Measurements from ENCODE around the gene ALDH4A1.

The ALDH4A1 gene

GRCh38 chr1:18866314-18866713 is 36.0 kb downstream of the ALDH4A1 start:
- no peak for DNase-seq
- H3K9me3 ChIP-seq, result no peaks in the 10 kb centered on the region
- TF ChIP-seq CTCF (IDR thresholded peaks at IDR 0.05; ENCODE audit: low read depth, low read length), result no peak
- no peak overlapping the region for H3K4me3 ChIP-seq (ENCODE audit: low read depth, low read length)
- H3K4me1 ChIP-seq, result no peaks in the 10 kb centered on the region
- no peaks in the 10 kb centered on the region for H3K36me3 ChIP-seq
- H3K27me3 ChIP-seq, result no peaks in the 10 kb centered on the region

DNA sequence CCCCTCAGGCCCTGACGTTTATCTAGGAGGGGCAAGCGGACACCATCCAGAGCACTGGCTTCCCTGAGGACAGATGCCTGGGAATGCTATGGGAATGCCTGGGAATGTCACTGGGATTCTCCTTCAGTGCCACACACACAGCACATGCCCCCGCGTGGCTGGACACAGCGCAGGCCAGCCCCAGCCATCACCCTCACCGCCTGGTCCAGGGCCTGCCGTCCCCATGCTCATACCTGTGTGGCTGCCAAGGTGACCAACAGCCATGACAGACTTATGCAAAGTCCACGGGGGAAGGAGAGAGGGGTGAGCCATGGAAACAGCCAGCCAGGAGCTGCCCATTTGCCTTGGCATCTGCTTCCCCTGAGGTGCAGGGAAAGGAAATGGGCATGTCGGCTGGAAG is 37.2 kb downstream of the ALDH4A1 start:
- Histone ChIP-seq H3K27me3 (no peaks in the 10 kb centered on the region), H3K9me3 (no peaks in the 10 kb centered on the region), H3K4me1 (no peaks in the 10 kb centered on the region), H3K36me3 (no peaks in the 10 kb centered on the region), H3K4me3 (ENCODE audit: low read depth, low read length) (no peak overlapping the region)
- TF ChIP-seq CTCF (IDR thresholded peaks at IDR 0.05; ENCODE audit: low read depth, low read length), result no peak
- DNase-seq, result no peak

DNA sequence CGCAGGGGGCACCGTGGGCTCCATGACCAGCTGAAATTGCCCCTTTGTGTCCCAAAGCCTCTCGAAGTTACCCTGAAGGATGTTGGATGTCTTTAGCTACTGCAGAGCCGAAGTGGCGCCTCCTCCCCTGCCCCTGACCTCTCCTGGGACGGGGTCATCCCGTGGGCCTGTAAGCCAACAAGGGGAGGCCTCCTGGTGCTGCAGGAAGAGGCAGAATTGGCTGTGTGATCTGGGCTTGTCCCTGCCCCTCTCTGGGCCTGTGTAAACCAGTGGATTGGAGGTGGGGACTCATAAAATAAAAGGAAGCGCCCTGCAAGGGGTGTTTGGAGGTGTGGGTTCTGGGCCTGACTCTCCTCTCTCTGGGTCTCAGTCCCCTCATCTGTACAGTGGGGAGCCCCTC is 40.8 kb downstream of the ALDH4A1 start:
- no peaks in the 10 kb centered on the region for H3K36me3 ChIP-seq
- no peaks in the 10 kb centered on the region for H3K9me3 ChIP-seq
- no peaks in the 10 kb centered on the region for H3K4me1 ChIP-seq
- no peak for TF ChIP-seq CTCF (IDR thresholded peaks at IDR 0.05; ENCODE audit: low read depth, low read length)
- H3K27me3 ChIP-seq, result no peaks in the 10 kb centered on the region
- no peak overlapping the region for H3K4me3 ChIP-seq (ENCODE audit: low read depth, low read length)
- DNase-seq, result no peak

GRCh38 chr1:18861082-18861481 is 41.3 kb downstream of the ALDH4A1 start:
- no peaks in the 10 kb centered on the region for H3K9me3 ChIP-seq
- no peaks in the 10 kb centered on the region for H3K4me1 ChIP-seq
- no peaks in the 10 kb centered on the region for H3K36me3 ChIP-seq
- no peak overlapping the region for H3K4me3 ChIP-seq (ENCODE audit: low read depth, low read length)
- TF ChIP-seq CTCF (IDR thresholded peaks at IDR 0.05; ENCODE audit: low read depth, low read length), result no peak
- DNase-seq, result no peak
- H3K27me3 ChIP-seq, result no peaks in the 10 kb centered on the region

GRCh38 chr1:18859560-18859959 is 42.8 kb downstream of the ALDH4A1 start, which contains the start of gene TAS1R2:
Gene TAS1R2 (minus strand): TSS chr1:18859660. CDS start chr1:18859660, 0 bp downstream.
- Histone ChIP-seq H3K4me3 (ENCODE audit: low read depth, low read length) (no peak within 1 kb of the TSS), H3K27me3 (no peaks in the 10 kb centered on the region), H3K4me1 (no peaks in the 10 kb centered on the region), H3K36me3 (no peaks in the 10 kb centered on the region), H3K9me3 (no peaks in the 10 kb centered on the region)
- no peak for TF ChIP-seq CTCF (IDR thresholded peaks at IDR 0.05; ENCODE audit: low read depth, low read length)
- no peak for DNase-seq

DNA sequence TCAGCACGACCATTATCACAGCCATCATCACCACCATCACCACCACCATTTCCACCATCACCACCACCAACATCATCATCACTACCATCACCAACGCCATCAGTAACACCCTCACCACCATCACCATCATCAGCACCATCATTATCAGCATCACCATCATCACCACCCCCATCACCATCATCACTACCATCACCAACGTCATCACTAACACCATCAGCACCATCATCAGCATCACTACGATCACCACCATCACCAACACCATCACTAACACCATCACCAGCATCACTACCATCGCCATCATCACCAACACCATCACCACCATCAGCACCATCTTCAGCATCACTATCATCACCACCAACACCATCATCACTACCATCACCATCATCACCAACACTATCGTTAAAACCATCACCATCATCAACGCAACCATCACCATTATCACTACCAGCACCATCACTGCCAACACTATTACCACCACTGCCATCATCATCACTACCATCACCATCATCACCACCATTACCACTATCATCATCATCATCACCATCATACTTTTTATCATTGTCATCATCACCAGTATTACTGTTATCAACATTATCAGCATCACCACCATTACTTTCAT is 44.2 kb downstream of the ALDH4A1 start:
- H3K9me3 ChIP-seq, result no peaks in the 10 kb centered on the region
- H3K4me1 ChIP-seq, result no peaks in the 10 kb centered on the region
- H3K27me3 ChIP-seq, result no peaks in the 10 kb centered on the region
- H3K4me3 ChIP-seq (ENCODE audit: low read depth, low read length), result no peak overlapping the region
- DNase-seq, result no peak
- TF ChIP-seq CTCF (IDR thresholded peaks at IDR 0.05; ENCODE audit: low read depth, low read length), result no peak
- no peaks in the 10 kb centered on the region for H3K36me3 ChIP-seq

Data from BE2C (cell line).